Astrocyte (in vitro differentiated cells and primary cell): ENCODE measurements around the gene KRT72. TPM values are rescaled to one million over a fixed set of nuclear protein-coding genes. Genes with fewer than 3 reads are reported as not detected.

Source experiments
- DNase-seq: peaks from one replicate; pipeline ENCODE4 v3.0.0-alpha.2; 2010; ENCODE audit warnings: low read depth
- FAIRE-seq: peaks from 2 replicates; lab custom pipeline; 2011; peaks lifted over from hg19 to GRCh38; lab: Jason Lieb, UNC
- H2AFZ ChIP-seq: 2 replicates; pipeline ENCODE4 v1.6.0; 2012; ENCODE audit warnings: low read depth, low read length, inconsistent platforms
- H3K27ac ChIP-seq: 2 replicates; pipeline ENCODE4 v1.5.1; 2011; ENCODE audit warnings: low read depth, low read length, inconsistent platforms
- H3K27me3 ChIP-seq: 2 replicates; pipeline ENCODE4 v1.6.0; 2011; ENCODE audit warnings: low read length, inconsistent platforms; ENCODE audit not compliant: insufficient read depth
- H3K36me3 ChIP-seq: 2 replicates; pipeline ENCODE4 v1.5.1; 2011; ENCODE audit warnings: low read length, inconsistent platforms; ENCODE audit not compliant: insufficient read depth
- H3K4me1 ChIP-seq: 2 replicates; pipeline ENCODE4 v1.5.1; 2011; ENCODE audit warnings: low read length, inconsistent platforms; ENCODE audit not compliant: insufficient read depth
- H3K4me2 ChIP-seq: 2 replicates; pipeline ENCODE4 v1.6.0; 2012; ENCODE audit warnings: low read length, inconsistent platforms
- H3K4me3 ChIP-seq: 2 replicates; pipeline ENCODE4 v1.5.1; 2011; ENCODE audit warnings: low read depth, mild to moderate bottlenecking, low read length, inconsistent platforms; ENCODE audit not compliant: insufficient read depth
- H3K79me2 ChIP-seq: 2 replicates; pipeline ENCODE4 v1.6.0; 2012; ENCODE audit warnings: mild to moderate bottlenecking, low read length, inconsistent platforms; ENCODE audit not compliant: insufficient read depth
- H3K9ac ChIP-seq: 2 replicates; pipeline ENCODE4 v1.6.0; 2012; ENCODE audit warnings: mild to moderate bottlenecking, low read length, inconsistent platforms
- H3K9me3 ChIP-seq: 2 replicates; pipeline ENCODE4 v1.5.1; 2012; ENCODE audit warnings: low read depth, mild to moderate bottlenecking, low read length, inconsistent platforms; ENCODE audit not compliant: insufficient read depth
- H4K20me1 ChIP-seq: 2 replicates; pipeline ENCODE4 v1.6.0; 2012; ENCODE audit warnings: low read length, inconsistent platforms; ENCODE audit not compliant: insufficient read depth
- H3K27ac Mint-ChIP-seq: one replicate; pipeline ENCODE4 v1.8.0; 2021; ENCODE audit warnings: mild to moderate bottlenecking, mixed read lengths; ENCODE audit not compliant: unreplicated experiment
- H3K27me3 Mint-ChIP-seq: one replicate; pipeline ENCODE4 v1.8.0; 2021; ENCODE audit warnings: low read depth, mixed read lengths; ENCODE audit not compliant: unreplicated experiment
- H3K36me3 Mint-ChIP-seq: one replicate; pipeline ENCODE4 v1.8.0; 2021; ENCODE audit warnings: low read depth, mixed read lengths; ENCODE audit not compliant: unreplicated experiment
- H3K4me1 Mint-ChIP-seq: one replicate; pipeline ENCODE4 v1.8.0; 2021; ENCODE audit warnings: low read depth, mixed read lengths; ENCODE audit not compliant: unreplicated experiment
- H3K4me3 Mint-ChIP-seq: one replicate; pipeline ENCODE4 v1.8.0; 2021; ENCODE audit warnings: mild to moderate bottlenecking, moderate library complexity, mixed read lengths; ENCODE audit not compliant: unreplicated experiment
- H3K9me3 Mint-ChIP-seq: one replicate; pipeline ENCODE4 v1.8.0; 2021; ENCODE audit warnings: mild to moderate bottlenecking, mixed read lengths; ENCODE audit not compliant: unreplicated experiment
- CTCF ChIP-seq: IDR thresholded peaks from 2 replicates; pipeline ENCODE4 v1.5.1; 2011; ENCODE audit warnings: low read depth, mild to moderate bottlenecking, inconsistent platforms, low read length, moderate library complexity; ENCODE audit not compliant: insufficient read depth
- EZH2 ChIP-seq: IDR thresholded peaks from 2 replicates; pipeline ENCODE4 v1.6.1; 2012; ENCODE audit warnings: mild to moderate bottlenecking, low read length, inconsistent platforms; ENCODE audit not compliant: insufficient read depth
- total RNA-seq: library from RNA; stranded (reverse); gene quantifications from 2 replicates; pipeline ENCODE4 v1.2.1, GENCODE V29; 2021

Gene KRT72
- total RNA-seq, 1 donor from 2014 or later: not detected

GRCh38 chr12:52612431-52613383, 11.4 kb upstream of the KRT72 start:
- Histone ChIP-seq H3K9ac (no peak overlapping the region), H2AFZ (no peak overlapping the region), H3K27ac (no peak overlapping the region), H4K20me1 (no peaks in the 10 kb centered on the region), H3K4me3 (no peak overlapping the region), H3K27me3 (peaks cover 20% of the 10 kb centered on the region), H3K36me3 (no peaks in the 10 kb centered on the region), H3K4me2 (no peak overlapping the region), H3K4me1 (no peaks in the 10 kb centered on the region), H3K79me2 (no peaks in the 10 kb centered on the region), H3K9me3 (no peaks in the 10 kb centered on the region)
- Mint-ChIP-seq H3K4me3 (no peak overlapping the region), H3K27me3 (peaks cover 82% of the 10 kb centered on the region), H3K4me1 (peaks cover 6% of the 10 kb centered on the region), H3K27ac (peak overlapping the region; percentile 9), H3K36me3 (peaks cover 2% of the 10 kb centered on the region), H3K9me3 (no peaks in the 10 kb centered on the region)
- no peak for TF ChIP-seq CTCF
- TF ChIP-seq EZH2: no peak
- no peak for DNase-seq
- no peak for FAIRE-seq

- DNase-seq (no peak), FAIRE-seq (no peak)
- TF ChIP-seq CTCF (no peak), EZH2 (no peak)
- Mint-ChIP-seq H3K27me3 (peaks cover 76% of the 10 kb centered on the region), H3K4me3 (no peak overlapping the region), H3K9me3 (no peaks in the 10 kb centered on the region), H3K4me1 (peaks cover 6% of the 10 kb centered on the region), H3K27ac (no peak overlapping the region), H3K36me3 (peaks cover 2% of the 10 kb centered on the region)
- no peak overlapping the region for H3K27ac ChIP-seq
- H3K36me3 ChIP-seq: no peaks in the 10 kb centered on the region
- H3K79me2 ChIP-seq: no peaks in the 10 kb centered on the region
- no peaks in the 10 kb centered on the region for H3K4me1 ChIP-seq
- no peak overlapping the region for H2AFZ ChIP-seq
- H3K4me2 ChIP-seq: no peak overlapping the region
- peaks cover 24% of the 10 kb centered on the region for H3K27me3 ChIP-seq
- no peaks in the 10 kb centered on the region for H3K9me3 ChIP-seq
- no peak overlapping the region for H3K9ac ChIP-seq
- H3K4me3 ChIP-seq: no peak overlapping the region
- H4K20me1 ChIP-seq: no peaks in the 10 kb centered on the region
Observed at GRCh38 chr12:52611080-52611468, 9.8 kb upstream of the KRT72 start.
